SK-N-SH treated with all-trans-retinoic acid at 6 μM for 48 hours (cell line): ENCODE measurements around the gene SSTR5.

Experiments used
- ATAC-seq: fragments of 200-7000 bp; cut with Tn5 transposase; 3 replicates; pipeline ENCODE4 v1.9.1; 2020; ENCODE audit warnings: mild to moderate bottlenecking, moderate library complexity
- ARNTL ChIP-seq: fragments of 450-650 bp; formaldehyde crosslinking; IDR thresholded peaks from 2 replicates; pipeline ENCODE4 v1.5.0; 2020; ENCODE audit warnings: low read depth, mild to moderate bottlenecking, moderate library complexity, borderline replicate concordance
- BACH2 ChIP-seq: fragments of 250-450 bp; sonication (Bioruptor Pico); IDR thresholded peaks from 2 replicates; pipeline ENCODE4 v1.9.0; 2021; ENCODE audit warnings: mild to moderate bottlenecking, borderline replicate concordance
- CREB5 ChIP-seq: fragments of 250-450 bp; sonication (Bioruptor Pico); IDR thresholded peaks from 2 replicates; pipeline ENCODE4 v1.5.1; 2020; ENCODE audit warnings: low read depth, mild to moderate bottlenecking, moderate library complexity
- CSDC2 ChIP-seq: fragments of 250-450 bp; sonication (Bioruptor Pico); IDR thresholded peaks from 2 replicates; pipeline ENCODE4 v1.5.0; 2020; ENCODE audit warnings: mild to moderate bottlenecking, moderate library complexity
- ESRRG ChIP-seq: fragments of 250-450 bp; sonication (Bioruptor Pico); IDR thresholded peaks from 2 replicates; pipeline ENCODE4 v1.6.1; 2021; ENCODE audit warnings: mild to moderate bottlenecking
- GLIS3 ChIP-seq: fragments of 250-450 bp; sonication (Bioruptor Pico); IDR thresholded peaks from 2 replicates; pipeline ENCODE4 v1.5.0; 2020; ENCODE audit warnings: mild to moderate bottlenecking, moderate library complexity
- ISL1 ChIP-seq: fragments of 250-450 bp; sonication (Bioruptor Pico); IDR thresholded peaks from 2 replicates; pipeline ENCODE4 v2.1.2; 2022; ENCODE audit warnings: mild to moderate bottlenecking, moderate library complexity
- OSR1 ChIP-seq: fragments of 250-450 bp; sonication (Bioruptor Pico); IDR thresholded peaks from 2 replicates; pipeline ENCODE4 v1.8.0; 2022; ENCODE audit warnings: moderate library complexity, mild to moderate bottlenecking, inconsistent platforms
- POU6F1 ChIP-seq: fragments of 250-450 bp; sonication (Bioruptor Pico); IDR thresholded peaks from 2 replicates; pipeline ENCODE4 v1.8.0; 2021; ENCODE audit warnings: low read depth, mild to moderate bottlenecking, moderate library complexity, borderline replicate concordance
- PPARA ChIP-seq: fragments of 250-450 bp; sonication (Bioruptor Pico); IDR thresholded peaks from 2 replicates; pipeline ENCODE4 v1.5.0; 2020; ENCODE audit warnings: mild to moderate bottlenecking, borderline replicate concordance
- RARB ChIP-seq: fragments of 250-450 bp; sonication (Bioruptor Pico); IDR thresholded peaks from 2 replicates; pipeline ENCODE4 v1.8.0; 2021; ENCODE audit warnings: mild to moderate bottlenecking, moderate library complexity
- SNAI2 ChIP-seq: fragments of 250-450 bp; sonication (Bioruptor Pico); IDR thresholded peaks from 2 replicates; pipeline ENCODE4 v1.5.0; 2020; ENCODE audit warnings: mild to moderate bottlenecking, moderate library complexity
- TCF4 ChIP-seq: fragments of 250-450 bp; sonication (Bioruptor Pico); IDR thresholded peaks from 2 replicates; pipeline ENCODE4 v1.8.0; 2021; ENCODE audit warnings: mild to moderate bottlenecking, moderate library complexity, borderline replicate concordance
- TOX ChIP-seq: fragments of 250-450 bp; sonication (Bioruptor Pico); IDR thresholded peaks from 2 replicates; pipeline ENCODE4 v1.8.0; 2021; ENCODE audit warnings: mild to moderate bottlenecking, moderate library complexity, borderline replicate concordance
- TSHZ2 ChIP-seq: fragments of 250-450 bp; sonication (Bioruptor Pico); IDR thresholded peaks from 2 replicates; pipeline ENCODE4 v1.5.0; 2020; ENCODE audit warnings: mild to moderate bottlenecking, moderate library complexity
- ZC3H10 ChIP-seq: fragments of 250-450 bp; sonication (Bioruptor Pico); IDR thresholded peaks from 2 replicates; pipeline ENCODE4 v1.5.1; 2021; ENCODE audit warnings: mild to moderate bottlenecking, moderate library complexity
- ZFP3 ChIP-seq: fragments of 250-450 bp; sonication (Bioruptor Pico); IDR thresholded peaks from 2 replicates; pipeline ENCODE4 v1.5.0; 2020; ENCODE audit warnings: mild to moderate bottlenecking, moderate library complexity
- ZFP30 ChIP-seq: fragments of 450-650 bp; formaldehyde crosslinking; IDR thresholded peaks from 2 replicates; pipeline ENCODE4 v1.5.0; 2022; ENCODE audit warnings: mild to moderate bottlenecking, moderate library complexity
- ZNF70 ChIP-seq: fragments of 450-650 bp; formaldehyde crosslinking; IDR thresholded peaks from 2 replicates; pipeline ENCODE4 v1.5.0; 2020; ENCODE audit warnings: mild to moderate bottlenecking, moderate library complexity
- ZNF8 ChIP-seq: fragments of 450-650 bp; formaldehyde crosslinking; IDR thresholded peaks from 2 replicates; pipeline ENCODE4 v1.5.0; 2020; ENCODE audit warnings: mild to moderate bottlenecking, moderate library complexity
- TF ChIP-seq, protein P1 (sequence below): fragments of 250-450 bp; sonication (Bioruptor Pico); IDR thresholded peaks from 2 replicates; pipeline ENCODE4 v1.8.0; 2020; ENCODE audit warnings: mild to moderate bottlenecking, moderate library complexity, borderline replicate concordance

SSTR5 gene

DNA sequence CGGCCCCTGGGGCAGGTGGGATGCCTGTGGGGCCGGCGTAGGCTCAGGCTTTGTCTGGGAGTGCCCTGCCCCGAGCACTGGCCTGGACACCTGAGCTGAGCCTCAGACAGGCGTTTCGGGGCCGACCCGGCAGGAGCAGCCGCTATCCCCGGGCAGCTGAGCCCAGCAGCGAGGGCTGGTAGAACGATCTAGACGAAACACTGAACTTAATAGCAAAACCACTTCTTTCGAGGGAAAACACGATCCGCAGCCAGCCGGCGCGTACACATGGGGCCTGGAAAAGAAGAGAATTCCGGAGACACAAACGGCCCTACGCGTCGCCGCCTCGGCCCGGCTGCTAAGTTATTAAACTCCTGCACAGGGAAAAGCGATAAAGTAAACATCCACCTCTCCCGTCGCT, 22.0 kb upstream of the SSTR5 start:
- no peak for ATAC-seq
- TF ChIP-seq CREB5 (CRISPR knock-in tag) (no peak), RARB (CRISPR knock-in tag) (no peak), TSHZ2 (CRISPR knock-in tag) (no peak), CSDC2 (no peak), ZFP3 (CRISPR knock-in tag) (no peak), ZC3H10 (CRISPR knock-in tag) (no peak), ZNF8 (CRISPR knock-in tag) (no peak), TCF4 (CRISPR knock-in tag) (no peak)
- TF ChIP-seq, all 23 proteins: peak for 0

GRCh38 chr16:1050921-1051320, 21.6 kb upstream of the SSTR5 start:
- no peak for TF ChIP-seq SNAI2 (CRISPR knock-in tag)
- TF ChIP-seq ARNTL (CRISPR knock-in tag): no peak
- no peak for TF ChIP-seq BACH2 (CRISPR knock-in tag)
- TF ChIP-seq ZNF8 (CRISPR knock-in tag): no peak
- no peak for TF ChIP-seq ZC3H10 (CRISPR knock-in tag)
- no peak for TF ChIP-seq CSDC2
- TF ChIP-seq TSHZ2 (CRISPR knock-in tag): no peak
- no peak for TF ChIP-seq POU6F1
- no peak for TF ChIP-seq ZNF70 (CRISPR knock-in tag)
- no peak for TF ChIP-seq TCF4 (CRISPR knock-in tag)
- TF ChIP-seq ZFP30 (CRISPR knock-in tag): no peak
- no peak for TF ChIP-seq PPARA (CRISPR knock-in tag)
- no peak for TF ChIP-seq GLIS3 (CRISPR knock-in tag)
- no peak for TF ChIP-seq TOX
- no peak for TF ChIP-seq ISL1 (CRISPR knock-in tag)
- no peak for TF ChIP-seq OSR1 (CRISPR knock-in tag)
- TF ChIP-seq, protein P1, sequence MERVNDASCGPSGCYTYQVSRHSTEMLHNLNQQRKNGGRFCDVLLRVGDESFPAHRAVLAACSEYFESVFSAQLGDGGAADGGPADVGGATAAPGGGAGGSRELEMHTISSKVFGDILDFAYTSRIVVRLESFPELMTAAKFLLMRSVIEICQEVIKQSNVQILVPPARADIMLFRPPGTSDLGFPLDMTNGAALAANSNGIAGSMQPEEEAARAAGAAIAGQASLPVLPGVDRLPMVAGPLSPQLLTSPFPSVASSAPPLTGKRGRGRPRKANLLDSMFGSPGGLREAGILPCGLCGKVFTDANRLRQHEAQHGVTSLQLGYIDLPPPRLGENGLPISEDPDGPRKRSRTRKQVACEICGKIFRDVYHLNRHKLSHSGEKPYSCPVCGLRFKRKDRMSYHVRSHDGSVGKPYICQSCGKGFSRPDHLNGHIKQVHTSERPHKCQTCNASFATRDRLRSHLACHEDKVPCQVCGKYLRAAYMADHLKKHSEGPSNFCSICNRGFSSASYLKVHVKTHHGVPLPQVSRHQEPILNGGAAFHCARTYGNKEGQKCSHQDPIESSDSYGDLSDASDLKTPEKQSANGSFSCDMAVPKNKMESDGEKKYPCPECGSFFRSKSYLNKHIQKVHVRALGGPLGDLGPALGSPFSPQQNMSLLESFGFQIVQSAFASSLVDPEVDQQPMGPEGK (CRISPR knock-in tag): no peak
- TF ChIP-seq RARB (CRISPR knock-in tag): no peak
- no peak for TF ChIP-seq ESRRG
- TF ChIP-seq, all 23 proteins: peak for 0
- no peak for ATAC-seq

GRCh38 chr16:1051446-1051845, 21.1 kb upstream of the SSTR5 start:
- ATAC-seq: no peak
- TF ChIP-seq POU6F1: no peak
- no peak for TF ChIP-seq ZFP3 (CRISPR knock-in tag)
